HG03558 (cell line): ENCODE results near the gene IRF9.
A peak's percentile ranks its signal among the peaks of the same experiment; 100 is the strongest.
"Not testable (repeated sequence)": the region's sequence is repeated elsewhere in the genome, so short reads cannot be mapped to it uniquely, and the experiment has no call there.

ENCODE experiments used
- ATAC-seq: cut with Tn5 transposase; IDR thresholded peaks from one replicate; pipeline ENCODE4 v1.9.1; 2021; ENCODE audit warnings: moderate number of reproducible peaks; ENCODE audit not compliant: unreplicated experiment; ENCODE audit errors: extremely low read depth

IRF9 gene

GRCh38 chr14:24188251-24189058, 27.4 kb downstream of the IRF9 start, which contains the start of gene IPO4:
Gene IPO4 (minus strand): TSS chr14:24188816. CDS start chr14:24188787, 29 bp downstream.
- peak; percentile 60 for ATAC-seq

GRCh38 chr14:24189059-24189375, 28.0 kb downstream of the IRF9 start:
- no peak for ATAC-seq

- ATAC-seq: no peak
Observed at GRCh38 chr14:24189460-24189859, 28.4 kb downstream of the IRF9 start.

- no peak for ATAC-seq
Observed at GRCh38 chr14:24190416-24190815, 29.4 kb downstream of the IRF9 start.

GRCh38 chr14:24192933-24193332, 31.9 kb downstream of the IRF9 start:
- ATAC-seq: no peak

GRCh38 chr14:24194186-24194872, 33.3 kb downstream of the IRF9 start:
- no peak for ATAC-seq

- no peak for ATAC-seq
Observed at GRCh38 chr14:24194873-24195185, 33.8 kb downstream of the IRF9 start.

- peak; percentile 39 for ATAC-seq
Observed at GRCh38 chr14:24195186-24196070, 34.4 kb downstream of the IRF9 start, which contains the start of gene TM9SF1. Gene TM9SF1 (minus strand): TSS chr14:24195441. CDS start chr14:24195019, 422 bp downstream.

- ATAC-seq: no peak
Observed at GRCh38 chr14:24196071-24197055, 35.3 kb downstream of the IRF9 start.

GRCh38 chr14:24197056-24197450, 36.0 kb downstream of the IRF9 start:
- no peak for ATAC-seq

GRCh38 chr14:24198814-24199524, 37.9 kb downstream of the IRF9 start:
- no peak for ATAC-seq

- ATAC-seq: not testable (repeated sequence)
Observed at GRCh38 chr14:24202538-24202937, 41.5 kb downstream of the IRF9 start.

GRCh38 chr14:24203249-24203886, 42.3 kb downstream of the IRF9 start:
- ATAC-seq: not testable (repeated sequence)

- ATAC-seq: no peak
Observed at GRCh38 chr14:24204163-24205146, 43.4 kb downstream of the IRF9 start.

- ATAC-seq: no peak
Observed at GRCh38 chr14:24206260-24207103, 45.4 kb downstream of the IRF9 start.

- no peak for ATAC-seq
Observed at GRCh38 chr14:24207104-24207551, 46.1 kb downstream of the IRF9 start.
